ENCODE results near the gene GLT1D1.
"Not testable (repeated sequence)": the region's sequence is repeated elsewhere in the genome, so short reads cannot be mapped to it uniquely, and the experiment has no call there.

GLT1D1 gene

GRCh38 chr12:128825835-128826234, 27.4 kb upstream of the GLT1D1 start:
- DNase-seq = no peak
- TF ChIP-seq, protein P1, sequence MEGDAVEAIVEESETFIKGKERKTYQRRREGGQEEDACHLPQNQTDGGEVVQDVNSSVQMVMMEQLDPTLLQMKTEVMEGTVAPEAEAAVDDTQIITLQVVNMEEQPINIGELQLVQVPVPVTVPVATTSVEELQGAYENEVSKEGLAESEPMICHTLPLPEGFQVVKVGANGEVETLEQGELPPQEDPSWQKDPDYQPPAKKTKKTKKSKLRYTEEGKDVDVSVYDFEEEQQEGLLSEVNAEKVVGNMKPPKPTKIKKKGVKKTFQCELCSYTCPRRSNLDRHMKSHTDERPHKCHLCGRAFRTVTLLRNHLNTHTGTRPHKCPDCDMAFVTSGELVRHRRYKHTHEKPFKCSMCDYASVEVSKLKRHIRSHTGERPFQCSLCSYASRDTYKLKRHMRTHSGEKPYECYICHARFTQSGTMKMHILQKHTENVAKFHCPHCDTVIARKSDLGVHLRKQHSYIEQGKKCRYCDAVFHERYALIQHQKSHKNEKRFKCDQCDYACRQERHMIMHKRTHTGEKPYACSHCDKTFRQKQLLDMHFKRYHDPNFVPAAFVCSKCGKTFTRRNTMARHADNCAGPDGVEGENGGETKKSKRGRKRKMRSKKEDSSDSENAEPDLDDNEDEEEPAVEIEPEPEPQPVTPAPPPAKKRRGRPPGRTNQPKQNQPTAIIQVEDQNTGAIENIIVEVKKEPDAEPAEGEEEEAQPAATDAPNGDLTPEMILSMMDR (IDR thresholded peaks at IDR 0.05; ENCODE audit: low read depth, low read length) = no peak

GRCh38 chr12:128827724-128828123, 25.6 kb upstream of the GLT1D1 start:
- Histone ChIP-seq H3K4me3 (ENCODE audit: low read depth, low read length) (no peak overlapping the region), H3K9me3 (ENCODE audit: severe bottlenecking) (no peaks in the 10 kb centered on the region), H3K36me3 (no peaks in the 10 kb centered on the region; the same call in 1 of the 2 replicates), H3K27me3 (ENCODE audit: insufficient read depth, low read depth, severe bottlenecking) (no peaks in the 10 kb centered on the region), H3K27ac (no peak overlapping the region)
- no peak for DNase-seq
- TF ChIP-seq, protein P1 (IDR thresholded peaks at IDR 0.05; ENCODE audit: low read depth, low read length) = no peak

More at GRCh38 chr12:128825835-128826234, 27.4 kb upstream of the GLT1D1 start:
- H3K27ac ChIP-seq = no peak overlapping the region
- peaks cover 11% of the 10 kb centered on the region for H3K36me3 ChIP-seq
- no peaks in the 10 kb centered on the region for H3K9me3 ChIP-seq (ENCODE audit: severe bottlenecking)
- H3K4me3 ChIP-seq (ENCODE audit: low read depth, low read length) = no peak overlapping the region
- no peaks in the 10 kb centered on the region for H3K27me3 ChIP-seq (ENCODE audit: insufficient read depth, low read depth, severe bottlenecking)

GRCh38 chr12:128829861-128830504, 23.3 kb upstream of the GLT1D1 start:
- TF ChIP-seq, protein P1 (IDR thresholded peaks at IDR 0.05; ENCODE audit: low read depth, low read length) = no peak
- H3K27ac ChIP-seq = peak overlapping the region; percentile 70
- H3K36me3 ChIP-seq = no peaks in the 10 kb centered on the region; the same call in 1 of the 2 replicates
- H3K27me3 ChIP-seq (ENCODE audit: insufficient read depth, low read depth, severe bottlenecking) = no peaks in the 10 kb centered on the region
- no peaks in the 10 kb centered on the region for H3K9me3 ChIP-seq (ENCODE audit: severe bottlenecking)
- peak; percentile 73 for DNase-seq
- H3K4me3 ChIP-seq (ENCODE audit: low read depth, low read length) = no peak overlapping the region; the same call in 1 of the 2 replicates

GRCh38 chr12:128830505-128830893, 22.8 kb upstream of the GLT1D1 start:
- no peak for DNase-seq
- TF ChIP-seq, protein P1 (IDR thresholded peaks at IDR 0.05; ENCODE audit: low read depth, low read length) = no peak
- H3K27ac ChIP-seq = peak overlapping the region; percentile 70

DNA sequence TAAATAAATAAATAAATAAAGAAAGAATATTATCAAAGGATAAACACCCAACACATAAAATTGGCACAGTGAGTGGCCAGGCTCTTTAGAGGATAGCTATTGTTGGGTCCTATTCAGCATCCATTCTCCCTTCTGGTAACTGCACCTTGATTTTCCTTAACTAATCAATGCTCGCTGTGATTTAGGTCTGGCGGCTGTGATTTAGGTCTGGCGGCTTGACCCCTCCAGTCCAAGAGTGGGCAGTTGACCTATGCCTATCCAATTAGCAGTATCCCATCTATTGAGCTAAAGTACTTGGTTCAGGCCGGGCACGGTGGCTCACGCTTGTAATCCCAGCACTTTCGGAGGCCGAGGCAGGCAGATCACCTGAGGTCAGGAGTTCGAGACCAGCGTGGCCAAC, 19.9 kb upstream of the GLT1D1 start:
- no peak for DNase-seq
- TF ChIP-seq, protein P1 (IDR thresholded peaks at IDR 0.05; ENCODE audit: low read depth, low read length) = no peak
- Histone ChIP-seq H3K27me3 (ENCODE audit: insufficient read depth, low read depth, severe bottlenecking) (no peaks in the 10 kb centered on the region), H3K36me3 (no peaks in the 10 kb centered on the region), H3K9me3 (ENCODE audit: severe bottlenecking) (no peaks in the 10 kb centered on the region), H3K4me3 (ENCODE audit: low read depth, low read length) (no peak overlapping the region), H3K27ac (no peak overlapping the region)

More at GRCh38 chr12:128830505-128830893, 22.8 kb upstream of the GLT1D1 start:
- Histone ChIP-seq H3K36me3 (no peaks in the 10 kb centered on the region; the same call in 1 of the 2 replicates), H3K9me3 (ENCODE audit: severe bottlenecking) (no peaks in the 10 kb centered on the region), H3K27me3 (ENCODE audit: insufficient read depth, low read depth, severe bottlenecking) (no peaks in the 10 kb centered on the region), H3K4me3 (ENCODE audit: low read depth, low read length) (peak overlapping the region; percentile 19; the same call in 1 of the 2 replicates)

DNA sequence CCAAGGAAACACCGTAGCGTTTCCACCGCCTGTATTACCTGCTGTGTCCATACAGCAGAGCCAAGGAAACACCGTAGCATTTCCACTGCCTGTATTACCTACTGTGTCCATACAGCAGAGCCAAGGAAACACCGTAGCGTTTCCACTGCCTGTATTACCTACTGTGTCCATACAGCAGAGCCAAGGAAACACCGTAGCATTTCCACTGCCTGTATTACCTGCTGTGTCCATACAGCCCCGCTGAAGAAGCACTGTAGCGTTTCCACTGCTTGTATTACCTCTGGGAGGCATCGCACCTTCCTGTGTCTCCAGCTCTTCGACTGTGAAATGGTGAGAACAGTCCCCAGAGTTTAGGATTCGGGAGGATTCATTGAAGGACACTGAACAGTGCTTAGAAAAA, 13.4 kb upstream of the GLT1D1 start:
- not testable (repeated sequence) for H3K27me3 ChIP-seq (ENCODE audit: insufficient read depth, low read depth, severe bottlenecking); H3K4me3 ChIP-seq (ENCODE audit: low read depth, low read length); H3K27ac ChIP-seq

More for the DNA sequence above, 13.4 kb upstream of the GLT1D1 start:
- not testable (repeated sequence) for H3K9me3 ChIP-seq (ENCODE audit: severe bottlenecking); H3K36me3 ChIP-seq; DNase-seq

Data from WERI-Rb-1 (cell line).